Suprapubic skin (tissue), 4 donors: ENCODE results near the gene EPSTI1. TPM values are rescaled to one million over a fixed set of nuclear protein-coding genes. Genes with fewer than 3 reads are reported as not detected.
"Not testable (repeated sequence)": the region's sequence is repeated elsewhere in the genome, so short reads cannot be mapped to it uniquely, and the experiment has no call there.

ENCODE experiments used
- DNase-seq, 2 donors: peaks; one replicate each; pipeline ENCODE4 v3.0.0-alpha.2; 2019; ENCODE audit warnings: low spot score in 2 of 2
- H3K27ac ChIP-seq: fragments of 200-600 bp; sonication (generic); one replicate; pipeline ENCODE4 v1.5.1; 2019
- H3K27me3 ChIP-seq: fragments of 200-600 bp; sonication (generic); one replicate; pipeline ENCODE4 v1.5.1; 2019
- H3K36me3 ChIP-seq: fragments of 200-600 bp; sonication (generic); one replicate; pipeline ENCODE4 v1.5.1; 2019
- H3K4me1 ChIP-seq: fragments of 200-600 bp; sonication (generic); one replicate; pipeline ENCODE4 v1.5.1; 2019
- H3K4me3 ChIP-seq: fragments of 200-600 bp; sonication (generic); one replicate; pipeline ENCODE4 v1.5.1; 2019; ENCODE audit warnings: mild to moderate bottlenecking
- H3K9me3 ChIP-seq: fragments of 200-600 bp; sonication (generic); one replicate; pipeline ENCODE4 v1.5.1; 2019
- CTCF ChIP-seq, 2 donors: fragments of 200-600 bp in 1 of 2; fragments of 450-650 bp in 1 of 2; sonication (generic) in 1 of 2; IDR thresholded peaks; one replicate each; pipeline ENCODE4 v1.5.1; 2016 to 2019; ENCODE audit warnings: antibody characterized with exemption in 2 of 2, mild to moderate bottlenecking in 1 of 2, moderate library complexity in 1 of 2
- EP300 ChIP-seq: sonication (generic); formaldehyde crosslinking; IDR thresholded peaks from one replicate; pipeline ENCODE4 v1.6.1; 2017; ENCODE audit warnings: antibody characterized with exemption
- POLR2A ChIP-seq, 2 donors: fragments of 450-650 bp; IDR thresholded peaks; one replicate each; pipeline ENCODE4 v1.6.1; 2017; ENCODE audit warnings: antibody characterized with exemption in 2 of 2, mild to moderate bottlenecking in 2 of 2, moderate library complexity in 2 of 2
- POLR2AphosphoS5 ChIP-seq, 3 donors: sonication (generic); formaldehyde crosslinking; IDR thresholded peaks; one replicate each; pipeline ENCODE4 v1.6.1; 2017; ENCODE audit warnings: antibody characterized with exemption in 3 of 3
- WGBS: methylation state at CpG from one replicate; pipeline ENCODE4 v1.1.5; 2018; 5-methylcytosine and 5-hydroxymethylcytosine counted together
- total RNA-seq, 4 donors: library from RNA; depleted of rRNA; stranded (reverse); fragments of >200 nt; gene quantifications; one replicate each; pipeline ENCODE4 v1.1.0, GENCODE V29; 2016

The EPSTI1 gene
- total RNA-seq, 4 donors from 2014 or later, result 0.53 to 2.7 (median 1.1) TPM

GRCh38 chr13:42874221-42874620 lies 117.8 kb downstream of the EPSTI1 start:
- H3K9me3 ChIP-seq, result no peaks in the 10 kb centered on the region
- no peaks in the 10 kb centered on the region for H3K36me3 ChIP-seq
- H3K4me1 ChIP-seq, result peaks cover 9% of the 10 kb centered on the region
- no peak for DNase-seq
- H3K4me3 ChIP-seq, result no peak overlapping the region
- H3K27ac ChIP-seq, result no peak overlapping the region
- 63% methylated on average over 2 of the region's 2 CpGs for WGBS
- TF ChIP-seq POLR2AphosphoS5 (IDR thresholded peaks at IDR 0.05) (no peak), CTCF (IDR thresholded peaks at IDR 0.05) (no peak), EP300 (no peak), POLR2A (IDR thresholded peaks at IDR 0.05) (no peak)
- H3K27me3 ChIP-seq, result no peaks in the 10 kb centered on the region

- 60% methylated on average over 8 of the region's 8 CpGs for WGBS
- TF ChIP-seq POLR2AphosphoS5 (IDR thresholded peaks at IDR 0.05) (no peak), EP300 (no peak), POLR2A (IDR thresholded peaks at IDR 0.05) (no peak), CTCF (IDR thresholded peaks at IDR 0.05) (no peak)
- H3K4me1 ChIP-seq, result peaks cover 9% of the 10 kb centered on the region
- no peak for DNase-seq
- no peaks in the 10 kb centered on the region for H3K27me3 ChIP-seq
- H3K27ac ChIP-seq, result no peak overlapping the region
- H3K4me3 ChIP-seq, result no peak overlapping the region
- no peaks in the 10 kb centered on the region for H3K36me3 ChIP-seq
- no peaks in the 10 kb centered on the region for H3K9me3 ChIP-seq
Measured at GRCh38 chr13:42873081-42873480, 119.0 kb downstream of the EPSTI1 start.

- Histone ChIP-seq H3K4me1 (peaks cover 5% of the 10 kb centered on the region), H3K27me3 (no peaks in the 10 kb centered on the region), H3K27ac (no peak overlapping the region), H3K9me3 (no peaks in the 10 kb centered on the region), H3K4me3 (no peak overlapping the region), H3K36me3 (no peaks in the 10 kb centered on the region)
- TF ChIP-seq POLR2A (IDR thresholded peaks at IDR 0.05), result no peak
- no peak for TF ChIP-seq EP300
- no peak for TF ChIP-seq CTCF (IDR thresholded peaks at IDR 0.05)
- no peak for TF ChIP-seq POLR2AphosphoS5 (IDR thresholded peaks at IDR 0.05)
- no peak for DNase-seq
- 70% methylated on average over 4 of the region's 4 CpGs for WGBS
Measured at GRCh38 chr13:42867232-42867631, 124.8 kb downstream of the EPSTI1 start.

- Histone ChIP-seq H3K27ac (no peak overlapping the region), H3K27me3 (no peaks in the 10 kb centered on the region), H3K9me3 (no peaks in the 10 kb centered on the region), H3K4me1 (peaks cover 5% of the 10 kb centered on the region), H3K4me3 (no peak overlapping the region), H3K36me3 (no peaks in the 10 kb centered on the region)
- TF ChIP-seq POLR2AphosphoS5 (IDR thresholded peaks at IDR 0.05), result no peak
- no peak for TF ChIP-seq POLR2A (IDR thresholded peaks at IDR 0.05)
- TF ChIP-seq CTCF (IDR thresholded peaks at IDR 0.05), result no peak
- TF ChIP-seq EP300, result no peak
- WGBS, result 62% methylated on average over 2 of the region's 2 CpGs
- DNase-seq, result no peak
Measured at GRCh38 chr13:42865768-42866102, 126.3 kb downstream of the EPSTI1 start.

- no peaks in the 10 kb centered on the region for H3K27me3 ChIP-seq
- no peaks in the 10 kb centered on the region for H3K36me3 ChIP-seq
- no peaks in the 10 kb centered on the region for H3K9me3 ChIP-seq
- no peak overlapping the region for H3K27ac ChIP-seq
- 53% methylated on average over 10 of the region's 10 CpGs for WGBS
- TF ChIP-seq POLR2AphosphoS5 (IDR thresholded peaks at IDR 0.05) (no peak), EP300 (no peak)
- peaks cover 5% of the 10 kb centered on the region for H3K4me1 ChIP-seq
- H3K4me3 ChIP-seq, result no peak overlapping the region
- no peak for DNase-seq
Measured at GRCh38 chr13:42864952-42865767, 126.9 kb downstream of the EPSTI1 start.

- DNase-seq, H3K4me3 ChIP-seq, H3K27me3 ChIP-seq, H3K9me3 ChIP-seq, H3K27ac ChIP-seq, H3K4me1 ChIP-seq, H3K36me3 ChIP-seq: not testable (repeated sequence)
- WGBS, result 82% methylated on average over 2 of the region's 2 CpGs
Measured at GRCh38 chr13:42862370-42862769, 129.7 kb downstream of the EPSTI1 start.
